ENCODE data around the gene STN1. TPM values are rescaled to one million over a fixed set of nuclear protein-coding genes. Genes with fewer than 3 reads are reported as not detected.

The STN1 gene
- polyA plus RNA-seq, 1 donor, result 13.4 TPM

- H3K27ac ChIP-seq (ENCODE audit: low read length), result no peak overlapping the region
- peaks cover 23% of the 10 kb centered on the region for H3K36me3 ChIP-seq (ENCODE audit: control insufficient read depth, insufficient read depth, low read length)
- 100% methylated on average over 2 of the region's 6 CpGs for WGBS (ENCODE audit: insufficient coverage, low lambda C conversion rate)
- H3K9me3 ChIP-seq (ENCODE audit: control insufficient read depth, low read depth, low read length), result no peaks in the 10 kb centered on the region
- peaks cover 35% of the 10 kb centered on the region for H3K4me1 ChIP-seq (ENCODE audit: control insufficient read depth, insufficient read depth, low read length)
- DNase-seq, result no peak
- no peaks in the 10 kb centered on the region for H3K27me3 ChIP-seq (ENCODE audit: control insufficient read depth, insufficient read depth, low read length)
- no peak overlapping the region for H3K4me3 ChIP-seq (ENCODE audit: low read length)
Observed at GRCh38 chr10:103885617-103886016, 32.4 kb downstream of the STN1 start.

DNA sequence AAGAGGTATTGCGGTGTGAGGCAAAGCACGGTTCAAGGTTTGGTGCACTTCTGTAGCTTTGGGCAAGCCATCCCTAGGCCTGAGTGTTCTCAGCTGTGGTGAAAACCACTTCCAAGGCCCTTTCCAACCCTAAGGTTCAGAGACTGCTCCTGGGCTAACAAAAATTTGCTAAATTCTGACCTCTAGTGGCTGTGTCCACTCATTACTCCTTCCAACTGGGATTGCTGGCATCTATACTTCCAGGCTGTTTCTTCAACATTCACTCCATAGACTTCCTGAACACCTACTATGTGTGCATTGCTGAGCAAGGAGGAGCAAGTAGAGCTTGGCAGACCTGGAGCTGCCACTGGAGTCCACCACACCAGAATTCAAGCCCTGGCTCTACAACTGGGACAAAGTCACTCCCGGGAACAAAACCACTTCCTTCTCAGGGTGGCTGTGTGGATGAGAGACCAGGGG is 33.3 kb downstream of the STN1 start:
- Histone ChIP-seq H3K27ac (ENCODE audit: low read length) (no peak overlapping the region), H3K4me1 (ENCODE audit: control insufficient read depth, insufficient read depth, low read length) (peaks cover 26% of the 10 kb centered on the region), H3K36me3 (ENCODE audit: control insufficient read depth, insufficient read depth, low read length) (peaks cover 29% of the 10 kb centered on the region), H3K27me3 (ENCODE audit: control insufficient read depth, insufficient read depth, low read length) (no peaks in the 10 kb centered on the region), H3K9me3 (ENCODE audit: control insufficient read depth, low read depth, low read length) (no peaks in the 10 kb centered on the region), H3K4me3 (ENCODE audit: low read length) (no peak overlapping the region)
- peak; percentile 31 to 53 for DNase-seq
- no CpG with 5 or more reads among the region's 3 CpGs for WGBS (ENCODE audit: insufficient coverage, low lambda C conversion rate)

DNA sequence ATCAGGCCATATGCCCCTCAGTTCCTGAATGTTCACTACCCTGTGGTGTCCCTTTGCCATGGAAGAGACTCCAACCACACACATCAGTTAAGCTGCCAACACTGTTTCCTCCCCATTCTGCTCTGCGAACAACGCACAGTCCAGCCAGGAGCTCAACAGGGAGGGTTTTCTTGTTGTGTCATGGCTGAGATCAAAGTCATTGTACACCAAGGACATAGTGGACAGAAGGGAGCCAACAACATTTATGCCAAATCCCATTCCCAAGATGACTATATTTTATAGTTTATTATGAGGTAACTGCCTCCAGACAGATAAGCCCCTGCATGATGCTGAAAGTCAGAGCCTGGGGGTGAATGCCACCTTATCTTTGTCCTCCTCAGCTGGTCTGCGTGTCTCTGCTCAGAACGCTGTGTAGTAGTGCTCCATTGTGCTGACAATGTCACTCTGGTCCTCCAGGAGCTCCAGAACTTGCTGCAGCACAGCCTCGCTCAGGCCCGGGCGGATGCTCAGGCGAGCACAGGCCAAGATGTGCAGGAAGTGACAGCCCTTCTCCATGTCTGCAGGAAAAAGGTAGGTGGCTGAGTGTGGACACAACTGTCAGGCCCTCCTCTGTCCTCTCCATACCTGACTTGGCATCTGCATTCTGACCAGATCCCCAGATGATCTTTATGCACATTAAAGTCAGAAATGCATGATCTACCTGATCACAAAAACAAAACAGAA is 35.5 kb downstream of the STN1 start:
- H3K27me3 ChIP-seq (ENCODE audit: control insufficient read depth, insufficient read depth, low read length), result no peaks in the 10 kb centered on the region
- no peak overlapping the region for H3K4me3 ChIP-seq (ENCODE audit: low read length)
- no peak overlapping the region for H3K27ac ChIP-seq (ENCODE audit: low read length)
- no peaks in the 10 kb centered on the region for H3K9me3 ChIP-seq (ENCODE audit: control insufficient read depth, low read depth, low read length)
- peaks cover 6% of the 10 kb centered on the region for H3K4me1 ChIP-seq (ENCODE audit: control insufficient read depth, insufficient read depth, low read length)
- WGBS (ENCODE audit: insufficient coverage, low lambda C conversion rate), result no CpG with 5 or more reads among the region's 8 CpGs
- H3K36me3 ChIP-seq (ENCODE audit: control insufficient read depth, insufficient read depth, low read length), result peaks cover 33% of the 10 kb centered on the region
- no peak for DNase-seq

GRCh38 chr10:103881416-103882284 is 36.3 kb downstream of the STN1 start:
- Histone ChIP-seq H3K9me3 (ENCODE audit: control insufficient read depth, low read depth, low read length) (no peaks in the 10 kb centered on the region), H3K4me1 (ENCODE audit: control insufficient read depth, insufficient read depth, low read length) (no peaks in the 10 kb centered on the region), H3K27ac (ENCODE audit: low read length) (no peak overlapping the region), H3K36me3 (ENCODE audit: control insufficient read depth, insufficient read depth, low read length) (peaks cover 33% of the 10 kb centered on the region), H3K4me3 (ENCODE audit: low read length) (no peak overlapping the region), H3K27me3 (ENCODE audit: control insufficient read depth, insufficient read depth, low read length) (no peaks in the 10 kb centered on the region)
- no peak for DNase-seq
- no CpG with 5 or more reads among the region's 15 CpGs for WGBS (ENCODE audit: insufficient coverage, low lambda C conversion rate)

DNA sequence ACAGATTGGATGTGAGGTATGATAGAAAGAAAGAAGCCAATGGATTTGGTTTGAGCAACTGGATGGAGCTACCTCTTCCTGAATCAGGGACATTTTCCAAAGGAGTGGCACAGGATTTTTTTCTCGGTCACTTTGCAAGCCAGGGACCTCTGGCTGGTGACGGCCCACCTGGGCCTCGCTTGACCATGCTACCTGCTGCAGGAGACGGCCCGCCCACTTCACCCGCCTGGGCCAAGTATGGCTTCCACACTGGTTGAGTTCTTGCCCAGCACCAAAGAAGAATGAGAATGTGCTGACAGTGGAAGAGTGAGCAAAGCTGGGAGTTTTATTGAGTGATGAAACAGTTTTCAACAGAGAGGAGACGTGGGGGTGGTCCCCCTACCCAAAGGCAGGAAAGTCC is 38.2 kb downstream of the STN1 start:
- WGBS (ENCODE audit: insufficient coverage, low lambda C conversion rate), result 100% methylated on average over 4 of the region's 7 CpGs
- H3K4me3 ChIP-seq (ENCODE audit: low read length), result no peak overlapping the region
- no peaks in the 10 kb centered on the region for H3K4me1 ChIP-seq (ENCODE audit: control insufficient read depth, insufficient read depth, low read length)
- no peaks in the 10 kb centered on the region for H3K9me3 ChIP-seq (ENCODE audit: control insufficient read depth, low read depth, low read length)
- no peak overlapping the region for H3K27ac ChIP-seq (ENCODE audit: low read length)
- no peak for DNase-seq
- H3K36me3 ChIP-seq (ENCODE audit: control insufficient read depth, insufficient read depth, low read length), result peaks cover 30% of the 10 kb centered on the region
- no peaks in the 10 kb centered on the region for H3K27me3 ChIP-seq (ENCODE audit: control insufficient read depth, insufficient read depth, low read length)

- no peak overlapping the region for H3K27ac ChIP-seq (ENCODE audit: low read length)
- no peak overlapping the region for H3K4me3 ChIP-seq (ENCODE audit: low read length)
- WGBS (ENCODE audit: insufficient coverage, low lambda C conversion rate), result 50% methylated on average over 2 of the region's 9 CpGs
- peaks cover 29% of the 10 kb centered on the region for H3K36me3 ChIP-seq (ENCODE audit: control insufficient read depth, insufficient read depth, low read length)
- no peak for DNase-seq
- no peaks in the 10 kb centered on the region for H3K4me1 ChIP-seq (ENCODE audit: control insufficient read depth, insufficient read depth, low read length)
- H3K27me3 ChIP-seq (ENCODE audit: control insufficient read depth, insufficient read depth, low read length), result no peaks in the 10 kb centered on the region
- no peaks in the 10 kb centered on the region for H3K9me3 ChIP-seq (ENCODE audit: control insufficient read depth, low read depth, low read length)
Observed at GRCh38 chr10:103879409-103879808, 38.6 kb downstream of the STN1 start.

DNA sequence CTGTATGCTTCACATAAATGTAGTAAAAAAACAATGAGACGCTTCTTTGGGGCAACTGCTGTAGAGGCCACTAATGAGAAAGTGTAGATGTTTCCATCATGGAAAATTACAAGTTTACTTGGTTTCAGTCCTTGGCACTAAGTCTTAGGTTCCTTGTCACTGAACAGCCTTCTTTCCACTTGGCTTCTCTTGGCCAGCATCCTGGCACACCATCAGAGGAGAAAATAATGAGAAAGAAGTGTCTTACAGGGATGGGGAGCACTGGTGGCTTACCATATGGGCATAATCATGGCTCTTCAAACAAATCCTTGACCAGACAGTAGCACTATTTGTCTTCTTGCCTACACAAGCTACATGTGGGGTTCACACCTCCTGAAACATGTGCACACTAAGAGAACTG is 40.1 kb downstream of the STN1 start:
- H3K27ac ChIP-seq (ENCODE audit: low read length), result no peak overlapping the region
- no peaks in the 10 kb centered on the region for H3K27me3 ChIP-seq (ENCODE audit: control insufficient read depth, insufficient read depth, low read length)
- peaks cover 29% of the 10 kb centered on the region for H3K36me3 ChIP-seq (ENCODE audit: control insufficient read depth, insufficient read depth, low read length)
- DNase-seq, result no peak
- no peak overlapping the region for H3K4me3 ChIP-seq (ENCODE audit: low read length)
- H3K9me3 ChIP-seq (ENCODE audit: control insufficient read depth, low read depth, low read length), result no peaks in the 10 kb centered on the region
- no CpG with 5 or more reads among the region's 1 CpG for WGBS (ENCODE audit: insufficient coverage, low lambda C conversion rate)
- H3K4me1 ChIP-seq (ENCODE audit: control insufficient read depth, insufficient read depth, low read length), result no peaks in the 10 kb centered on the region

GRCh38 chr10:103876155-103876554 is 41.8 kb downstream of the STN1 start:
- H3K9me3 ChIP-seq (ENCODE audit: control insufficient read depth, low read depth, low read length), result no peaks in the 10 kb centered on the region
- no peak for DNase-seq
- WGBS (ENCODE audit: insufficient coverage, low lambda C conversion rate), result 100% methylated on average over 1 of the region's 5 CpGs
- H3K27me3 ChIP-seq (ENCODE audit: control insufficient read depth, insufficient read depth, low read length), result no peaks in the 10 kb centered on the region
- H3K4me3 ChIP-seq (ENCODE audit: low read length), result no peak overlapping the region
- H3K4me1 ChIP-seq (ENCODE audit: control insufficient read depth, insufficient read depth, low read length), result no peaks in the 10 kb centered on the region
- H3K36me3 ChIP-seq (ENCODE audit: control insufficient read depth, insufficient read depth, low read length), result peaks cover 15% of the 10 kb centered on the region
- no peak overlapping the region for H3K27ac ChIP-seq (ENCODE audit: low read length)

- H3K27ac ChIP-seq (ENCODE audit: low read length), result no peak overlapping the region
- H3K4me3 ChIP-seq (ENCODE audit: low read length), result no peak overlapping the region
- no CpG with 5 or more reads among the region's 6 CpGs for WGBS (ENCODE audit: insufficient coverage, low lambda C conversion rate)
- no peak for DNase-seq
- no peaks in the 10 kb centered on the region for H3K27me3 ChIP-seq (ENCODE audit: control insufficient read depth, insufficient read depth, low read length)
- H3K4me1 ChIP-seq (ENCODE audit: control insufficient read depth, insufficient read depth, low read length), result no peaks in the 10 kb centered on the region
- peaks cover 6% of the 10 kb centered on the region for H3K36me3 ChIP-seq (ENCODE audit: control insufficient read depth, insufficient read depth, low read length)
- H3K9me3 ChIP-seq (ENCODE audit: control insufficient read depth, low read depth, low read length), result no peaks in the 10 kb centered on the region
Observed at GRCh38 chr10:103874730-103875129, 43.3 kb downstream of the STN1 start.

DNA sequence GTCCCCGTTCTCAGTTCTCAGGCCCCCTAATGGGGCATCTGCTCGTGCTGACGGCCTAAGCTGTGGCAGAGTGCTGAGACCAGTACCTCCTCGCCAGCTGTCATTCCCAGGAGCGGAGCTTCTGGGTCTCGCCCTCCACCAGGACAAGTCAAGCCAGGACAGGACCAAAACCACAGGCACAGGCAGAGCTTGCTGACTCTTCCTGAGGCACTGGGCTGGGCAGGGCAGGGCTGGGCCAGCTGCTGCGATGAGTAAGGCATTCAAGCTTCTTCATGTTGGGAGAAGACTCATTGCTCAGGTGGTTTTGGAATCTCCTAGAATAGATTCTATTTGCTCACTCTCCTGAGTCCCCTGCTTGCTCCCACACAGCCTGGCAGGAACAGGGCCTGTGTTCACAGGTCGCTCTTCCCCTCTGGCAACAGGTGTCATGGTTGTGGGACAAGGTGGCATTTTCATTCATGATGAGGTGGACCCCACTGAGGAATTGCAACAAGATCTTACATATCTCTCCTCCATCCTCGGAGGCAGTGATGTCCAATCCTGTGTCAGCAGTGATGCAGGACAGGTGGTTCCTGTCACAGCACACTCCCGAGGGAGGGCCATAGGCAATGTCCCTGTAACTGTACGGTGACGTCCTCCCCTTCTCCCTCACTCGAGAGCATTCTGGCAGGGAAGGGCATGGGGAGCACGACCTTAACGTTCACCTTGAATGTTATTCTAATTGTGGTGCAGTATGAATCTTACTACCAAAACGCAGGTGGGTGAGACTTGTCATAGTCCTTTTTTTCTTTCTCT is 45.6 kb downstream of the STN1 start:
- DNase-seq, result no peak
- WGBS (ENCODE audit: insufficient coverage, low lambda C conversion rate), result no CpG with 5 or more reads among the region's 16 CpGs
- no peaks in the 10 kb centered on the region for H3K4me1 ChIP-seq (ENCODE audit: control insufficient read depth, insufficient read depth, low read length)

More for the DNA sequence above, 45.6 kb downstream of the STN1 start:
- Histone ChIP-seq H3K9me3 (ENCODE audit: control insufficient read depth, low read depth, low read length) (no peaks in the 10 kb centered on the region), H3K36me3 (ENCODE audit: control insufficient read depth, insufficient read depth, low read length) (peaks cover 2% of the 10 kb centered on the region), H3K27me3 (ENCODE audit: control insufficient read depth, insufficient read depth, low read length) (no peaks in the 10 kb centered on the region), H3K27ac (ENCODE audit: low read length) (no peak overlapping the region), H3K4me3 (ENCODE audit: low read length) (no peak overlapping the region)
